NAMALWA (cell line): Measurements from ENCODE around the gene PYURF.

Source experiments
- DNase-seq: peaks from one replicate; pipeline ENCODE4 v3.0.0-alpha.2; 2015; ENCODE audit warnings: low spot score

Gene PYURF

GRCh38 chr4:88511236-88511635 is 12.3 kb downstream of the PYURF start:
- no peak for DNase-seq

GRCh38 chr4:88503344-88503743 is 20.2 kb downstream of the PYURF start:
- no peak for DNase-seq

DNA sequence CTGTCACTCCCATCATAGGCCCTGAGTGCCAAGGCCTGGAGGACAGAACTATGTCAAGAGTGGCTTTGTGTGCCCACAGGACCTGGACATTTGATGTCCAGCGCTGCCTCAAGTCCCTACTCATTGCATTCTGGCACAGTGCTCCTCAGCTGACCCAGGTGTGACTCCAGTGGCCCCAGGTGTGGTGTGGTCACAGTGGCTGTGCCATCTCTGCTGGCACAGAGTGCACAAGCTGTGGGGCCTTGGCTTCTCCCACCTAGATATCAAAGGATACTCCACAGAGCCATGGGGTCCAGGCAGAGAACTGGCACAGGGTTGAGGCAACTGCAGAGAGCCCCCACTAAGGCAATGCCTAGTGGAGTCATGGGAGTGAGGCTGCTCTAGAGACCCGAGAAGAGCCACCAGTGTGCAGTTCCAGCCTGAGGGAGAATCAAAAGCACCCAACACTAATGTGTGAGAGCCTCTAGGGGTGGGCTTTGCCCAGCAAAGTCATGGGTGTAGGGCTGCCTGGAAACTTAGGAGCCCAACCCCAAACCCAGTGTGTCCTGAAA is 25.6 kb downstream of the PYURF start:
- no peak for DNase-seq

DNA sequence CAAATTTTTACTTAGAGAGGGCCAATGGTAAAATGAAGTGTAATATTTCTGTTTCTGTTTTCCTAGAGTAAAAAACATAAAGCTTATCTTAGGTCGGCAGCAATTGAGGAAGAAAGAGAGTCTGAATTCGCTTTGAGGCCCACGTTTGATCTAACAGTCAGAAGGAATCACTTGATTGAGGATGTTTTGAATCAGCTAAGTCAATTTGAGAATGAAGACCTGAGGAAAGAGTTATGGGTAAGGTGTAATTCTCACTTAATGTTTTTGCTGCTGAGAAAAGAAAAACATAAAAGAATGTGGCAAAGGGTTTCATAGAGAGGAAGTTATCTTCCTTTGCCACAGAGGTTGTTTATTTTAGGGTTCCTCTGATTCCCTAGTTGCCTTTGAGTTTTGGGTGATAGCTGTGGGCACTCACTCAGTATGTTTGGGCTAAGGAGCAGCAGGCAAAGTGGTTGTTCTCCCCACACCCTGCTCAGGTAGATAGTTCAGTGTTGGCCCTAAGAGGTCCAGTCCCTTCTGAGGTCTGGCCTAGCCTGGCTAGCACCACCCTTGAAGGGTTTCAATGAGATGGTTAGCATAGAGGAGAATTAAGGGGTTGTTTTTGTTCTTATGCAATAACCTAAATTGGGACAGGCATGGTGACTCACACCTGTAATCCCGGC is 34.3 kb downstream of the PYURF start:
- DNase-seq = no peak

GRCh38 chr4:88481537-88481936 is 42.0 kb downstream of the PYURF start:
- DNase-seq = no peak

GRCh38 chr4:88478247-88478646 is 45.3 kb downstream of the PYURF start:
- DNase-seq = no peak

GRCh38 chr4:88477229-88477860 is 46.2 kb downstream of the PYURF start:
- no peak for DNase-seq
